ENCODE results near the gene MYOZ2. TPM values are rescaled to one million over a fixed set of nuclear protein-coding genes. Genes with fewer than 3 reads are reported as not detected.

MYOZ2 gene
- total and polyA plus RNA-seq, 3 experiments from 2014 or later: not detected

GRCh38 chr4:119184128-119184527 lies 48.5 kb downstream of the MYOZ2 start:
- H3K4me1 Mint-ChIP-seq: no peaks in the 10 kb centered on the region
- no peak overlapping the region for H3K4me3 ChIP-seq (ENCODE audit: low read length)
- POLR2A ChIA-PET: no interaction called here
- H3K27me3 Mint-ChIP-seq: peaks cover 2 to 13% of the 10 kb centered on the region in 2 donors
- H3K36me3 Mint-ChIP-seq: no peaks in the 10 kb centered on the region
- DNase-seq: no peak
- H3K4me1 ChIP-seq (ENCODE audit: insufficient read depth, low read length): no peaks in the 10 kb centered on the region
- H3K27me3 ChIP-seq (ENCODE audit: insufficient read depth, low read length, poor library complexity, severe bottlenecking): no peaks in the 10 kb centered on the region
- H3K36me3 ChIP-seq (ENCODE audit: insufficient read depth, low read length): no peaks in the 10 kb centered on the region
- no peak overlapping the region for H3K27ac Mint-ChIP-seq
- no peak overlapping the region for H3K4me3 Mint-ChIP-seq
- no peak overlapping the region for H3K27ac ChIP-seq (ENCODE audit: low read depth, low read length)
- H3K9me3 ChIP-seq (ENCODE audit: low read length): no peaks in the 10 kb centered on the region
- CTCF ChIA-PET: interaction anchor here (1.6 kb wide), 1 partner anchor 9 kb away, joined by 3 read pairs; no protein-coding TSS in a partner anchor
- no peaks in the 10 kb centered on the region for H3K9me3 Mint-ChIP-seq

- DNase-seq: no peak
- CTCF ChIA-PET: no interaction called here
- Mint-ChIP-seq H3K27me3 (peaks cover 1 to 4% of the 10 kb centered on the region in 2 donors), H3K4me1 (no peaks in the 10 kb centered on the region), H3K4me3 (no peak overlapping the region), H3K27ac (no peak overlapping the region), H3K9me3 (no peaks in the 10 kb centered on the region), H3K36me3 (peaks cover 0 to 7% (median 3%) of the 10 kb centered on the region in 3 donors)
- Histone ChIP-seq H3K4me1 (ENCODE audit: insufficient read depth, low read length) (no peaks in the 10 kb centered on the region), H3K9me3 (ENCODE audit: low read length) (no peaks in the 10 kb centered on the region), H3K27me3 (ENCODE audit: insufficient read depth, low read length, poor library complexity, severe bottlenecking) (no peaks in the 10 kb centered on the region), H3K4me3 (ENCODE audit: low read length) (no peak overlapping the region), H3K36me3 (ENCODE audit: insufficient read depth, low read length) (no peaks in the 10 kb centered on the region), H3K27ac (ENCODE audit: low read depth, low read length) (no peak overlapping the region)
- POLR2A ChIA-PET: no interaction called here
Measured at GRCh38 chr4:119189638-119190037, 54.0 kb downstream of the MYOZ2 start.

- POLR2A ChIA-PET: no interaction called here
- Mint-ChIP-seq H3K27ac (no peak overlapping the region), H3K4me1 (no peaks in the 10 kb centered on the region), H3K4me3 (no peak overlapping the region), H3K9me3 (no peaks in the 10 kb centered on the region), H3K36me3 (peaks cover 2 to 12% (median 6%) of the 10 kb centered on the region in 3 donors), H3K27me3 (peaks cover 1 to 3% of the 10 kb centered on the region in 2 donors)
- CTCF ChIA-PET: no interaction called here
- Histone ChIP-seq H3K27ac (ENCODE audit: low read depth, low read length) (no peak overlapping the region), H3K4me1 (ENCODE audit: insufficient read depth, low read length) (no peaks in the 10 kb centered on the region), H3K9me3 (ENCODE audit: low read length) (no peaks in the 10 kb centered on the region), H3K36me3 (ENCODE audit: insufficient read depth, low read length) (no peaks in the 10 kb centered on the region), H3K27me3 (ENCODE audit: insufficient read depth, low read length, poor library complexity, severe bottlenecking) (no peaks in the 10 kb centered on the region), H3K4me3 (ENCODE audit: low read length) (no peak overlapping the region)
- DNase-seq: no peak
Measured at GRCh38 chr4:119190354-119190753, 54.7 kb downstream of the MYOZ2 start.

GRCh38 chr4:119191505-119191904 lies 55.9 kb downstream of the MYOZ2 start:
- H3K9me3 Mint-ChIP-seq: no peaks in the 10 kb centered on the region
- ChIA-PET CTCF (no interaction called here), POLR2A (no interaction called here)
- Histone ChIP-seq H3K9me3 (ENCODE audit: low read length) (no peaks in the 10 kb centered on the region), H3K4me3 (ENCODE audit: low read length) (no peak overlapping the region), H3K27me3 (ENCODE audit: insufficient read depth, low read length, poor library complexity, severe bottlenecking) (no peaks in the 10 kb centered on the region), H3K36me3 (ENCODE audit: insufficient read depth, low read length) (no peaks in the 10 kb centered on the region), H3K27ac (ENCODE audit: low read depth, low read length) (no peak overlapping the region), H3K4me1 (ENCODE audit: insufficient read depth, low read length) (no peaks in the 10 kb centered on the region)
- DNase-seq: no peak
- no peaks in the 10 kb centered on the region for H3K4me1 Mint-ChIP-seq
- H3K27ac Mint-ChIP-seq: no peak overlapping the region
- H3K36me3 Mint-ChIP-seq: peaks cover 6 to 12% (median 11%) of the 10 kb centered on the region in 3 donors
- H3K4me3 Mint-ChIP-seq: no peak overlapping the region
- peaks cover 1 to 4% of the 10 kb centered on the region in 2 donors for H3K27me3 Mint-ChIP-seq

- H3K36me3 Mint-ChIP-seq: peaks cover 7 to 29% (median 12%) of the 10 kb centered on the region in 3 donors
- ChIA-PET POLR2A (no interaction called here), CTCF (no interaction called here)
- H3K4me1 Mint-ChIP-seq: peaks cover 0 to 5% (median 0%) of the 10 kb centered on the region in 3 donors
- H3K27ac ChIP-seq (ENCODE audit: low read depth, low read length): no peak overlapping the region
- no peaks in the 10 kb centered on the region for H3K36me3 ChIP-seq (ENCODE audit: insufficient read depth, low read length)
- H3K4me3 Mint-ChIP-seq: no peak overlapping the region
- DNase-seq: no peak
- no peaks in the 10 kb centered on the region for H3K27me3 ChIP-seq (ENCODE audit: insufficient read depth, low read length, poor library complexity, severe bottlenecking)
- no peak overlapping the region for H3K4me3 ChIP-seq (ENCODE audit: low read length)
- H3K4me1 ChIP-seq (ENCODE audit: insufficient read depth, low read length): no peaks in the 10 kb centered on the region
- peaks cover 0 to 5% (median 0%) of the 10 kb centered on the region in 5 donors for H3K9me3 Mint-ChIP-seq
- peaks cover 4 to 18% of the 10 kb centered on the region in 2 donors for H3K27me3 Mint-ChIP-seq
- no peaks in the 10 kb centered on the region for H3K9me3 ChIP-seq (ENCODE audit: low read length)
- no peak overlapping the region for H3K27ac Mint-ChIP-seq
Measured at GRCh38 chr4:119197772-119198212, 62.2 kb downstream of the MYOZ2 start.

GRCh38 chr4:119204916-119205315 lies 69.3 kb downstream of the MYOZ2 start:
- Histone ChIP-seq H3K4me1 (ENCODE audit: insufficient read depth, low read length) (no peaks in the 10 kb centered on the region), H3K4me3 (ENCODE audit: low read length) (no peak overlapping the region), H3K27ac (ENCODE audit: low read depth, low read length) (no peak overlapping the region), H3K36me3 (ENCODE audit: insufficient read depth, low read length) (no peaks in the 10 kb centered on the region), H3K27me3 (ENCODE audit: insufficient read depth, low read length, poor library complexity, severe bottlenecking) (no peaks in the 10 kb centered on the region), H3K9me3 (ENCODE audit: low read length) (no peaks in the 10 kb centered on the region)
- peak overlapping the region in 1 of 8 donors; percentile 54 for H3K27ac Mint-ChIP-seq
- no peak for DNase-seq
- H3K27me3 Mint-ChIP-seq: peaks cover 0 to 9% of the 10 kb centered on the region in 2 donors
- H3K4me3 Mint-ChIP-seq: no peak overlapping the region
- peaks cover 0 to 19% (median 8%) of the 10 kb centered on the region in 3 donors for H3K4me1 Mint-ChIP-seq
- POLR2A ChIA-PET: interaction anchor here (0.6 kb wide), 1 partner anchor 7 kb away, joined by 3 read pairs; no protein-coding TSS in a partner anchor
- peaks cover 0 to 10% (median 1%) of the 10 kb centered on the region in 3 donors for H3K36me3 Mint-ChIP-seq
- CTCF ChIA-PET: no interaction called here
- peaks cover 0 to 5% (median 0%) of the 10 kb centered on the region in 5 donors for H3K9me3 Mint-ChIP-seq

- peaks cover 0 to 4% of the 10 kb centered on the region in 2 donors for H3K27me3 Mint-ChIP-seq
- CTCF ChIA-PET: no interaction called here
- peaks cover 4 to 23% (median 9%) of the 10 kb centered on the region in 3 donors for H3K4me1 Mint-ChIP-seq
- no peaks in the 10 kb centered on the region for H3K36me3 ChIP-seq (ENCODE audit: insufficient read depth, low read length)
- no peak overlapping the region for H3K4me3 ChIP-seq (ENCODE audit: low read length)
- no peak overlapping the region for H3K27ac Mint-ChIP-seq
- H3K9me3 Mint-ChIP-seq: peaks cover 0 to 4% (median 0%) of the 10 kb centered on the region in 5 donors
- POLR2A ChIA-PET: no interaction called here
- H3K36me3 Mint-ChIP-seq: peaks cover 0 to 3% (median 1%) of the 10 kb centered on the region in 3 donors
- no peak for DNase-seq
- no peak overlapping the region for H3K27ac ChIP-seq (ENCODE audit: low read depth, low read length)
- H3K27me3 ChIP-seq (ENCODE audit: insufficient read depth, low read length, poor library complexity, severe bottlenecking): no peaks in the 10 kb centered on the region
- H3K4me1 ChIP-seq (ENCODE audit: insufficient read depth, low read length): no peaks in the 10 kb centered on the region
- no peaks in the 10 kb centered on the region for H3K9me3 ChIP-seq (ENCODE audit: low read length)
- no peak overlapping the region for H3K4me3 Mint-ChIP-seq
Measured at GRCh38 chr4:119205690-119206089, 70.1 kb downstream of the MYOZ2 start.

GRCh38 chr4:119206178-119206577 lies 70.5 kb downstream of the MYOZ2 start:
- H3K36me3 Mint-ChIP-seq: peaks cover 0 to 1% (median 0%) of the 10 kb centered on the region in 3 donors

More at GRCh38 chr4:119206178-119206577, 70.5 kb downstream of the MYOZ2 start:
- H3K9me3 ChIP-seq (ENCODE audit: low read length): no peaks in the 10 kb centered on the region
- Mint-ChIP-seq H3K27ac (no peak overlapping the region), H3K27me3 (peaks cover 0 to 4% of the 10 kb centered on the region in 2 donors), H3K9me3 (peaks cover 0 to 4% (median 0%) of the 10 kb centered on the region in 5 donors), H3K4me1 (peaks cover 8 to 28% (median 14%) of the 10 kb centered on the region in 3 donors), H3K4me3 (no peak overlapping the region)
- DNase-seq: no peak
- no peaks in the 10 kb centered on the region for H3K36me3 ChIP-seq (ENCODE audit: insufficient read depth, low read length)
- ChIA-PET POLR2A (no interaction called here), CTCF (no interaction called here)
- no peaks in the 10 kb centered on the region for H3K27me3 ChIP-seq (ENCODE audit: insufficient read depth, low read length, poor library complexity, severe bottlenecking)
- H3K27ac ChIP-seq (ENCODE audit: low read depth, low read length): no peak overlapping the region
- H3K4me1 ChIP-seq (ENCODE audit: insufficient read depth, low read length): peaks cover 2% of the 10 kb centered on the region
- H3K4me3 ChIP-seq (ENCODE audit: low read length): no peak overlapping the region
